GM18907 (cell line): ENCODE results near the gene RABGAP1L.
"Not testable (repeated sequence)": the region's sequence is repeated elsewhere in the genome, so short reads cannot be mapped to it uniquely, and the experiment has no call there.

Experiments used
- ATAC-seq: cut with Tn5 transposase; IDR thresholded peaks from one replicate; pipeline ENCODE4 v1.9.1; 2021; ENCODE audit warnings: mild to moderate bottlenecking, moderate library complexity; ENCODE audit not compliant: unreplicated experiment

Gene RABGAP1L

GRCh38 chr1:174428033-174428432 lies 268.7 kb downstream of the RABGAP1L start:
- no peak for ATAC-seq

GRCh38 chr1:174428739-174429138 lies 269.4 kb downstream of the RABGAP1L start:
- ATAC-seq = no peak

GRCh38 chr1:174433451-174433850 lies 274.1 kb downstream of the RABGAP1L start:
- ATAC-seq = no peak

GRCh38 chr1:174445351-174445750 lies 286.0 kb downstream of the RABGAP1L start:
- ATAC-seq = no peak

- ATAC-seq = no peak
These were observed 286.5 kb downstream of the RABGAP1L start for GRCh38 chr1:174445817-174446216.

GRCh38 chr1:174447866-174448530 lies 288.7 kb downstream of the RABGAP1L start, which contains the start of gene GPR52:
TSS of gene GPR52 (plus strand) at chr1:174447964. CDS start at chr1:174448112, 148 bp downstream.
- no peak for ATAC-seq

GRCh38 chr1:174448531-174448883 lies 289.2 kb downstream of the RABGAP1L start:
- ATAC-seq = no peak

GRCh38 chr1:174448974-174449373 lies 289.7 kb downstream of the RABGAP1L start:
- no peak for ATAC-seq

- no peak for ATAC-seq
These were observed 292.1 kb downstream of the RABGAP1L start for GRCh38 chr1:174451408-174451807.

GRCh38 chr1:174465855-174466254 lies 306.5 kb downstream of the RABGAP1L start:
- no peak for ATAC-seq

- no peak for ATAC-seq
These were observed 307.3 kb downstream of the RABGAP1L start for GRCh38 chr1:174466607-174467006.

GRCh38 chr1:174469052-174469451 lies 309.7 kb downstream of the RABGAP1L start:
- ATAC-seq = no peak

- no peak for ATAC-seq
These were observed 310.4 kb downstream of the RABGAP1L start for GRCh38 chr1:174469687-174470086.

- ATAC-seq = no peak
These were observed 320.0 kb downstream of the RABGAP1L start for GRCh38 chr1:174479281-174479680.

GRCh38 chr1:174480324-174480723 lies 321.0 kb downstream of the RABGAP1L start:
- no peak for ATAC-seq

- ATAC-seq = no peak
These were observed 332.3 kb downstream of the RABGAP1L start for GRCh38 chr1:174491606-174492005.

- ATAC-seq = no peak
These were observed 338.2 kb downstream of the RABGAP1L start for GRCh38 chr1:174497478-174497877.

GRCh38 chr1:174516755-174517154 lies 357.4 kb downstream of the RABGAP1L start:
- not testable (repeated sequence) for ATAC-seq

GRCh38 chr1:174519844-174520243 lies 360.5 kb downstream of the RABGAP1L start:
- no peak for ATAC-seq

- ATAC-seq = no peak
These were observed 372.4 kb downstream of the RABGAP1L start for GRCh38 chr1:174531751-174532150.

- no peak for ATAC-seq
These were observed 375.5 kb downstream of the RABGAP1L start for GRCh38 chr1:174534789-174535188.

GRCh38 chr1:174535207-174535606 lies 375.9 kb downstream of the RABGAP1L start:
- ATAC-seq = no peak

GRCh38 chr1:174543421-174543820 lies 384.1 kb downstream of the RABGAP1L start:
- not testable (repeated sequence) for ATAC-seq
